ENCODE results near the gene UBE2V1. TPM values are rescaled to one million over a fixed set of nuclear protein-coding genes. Genes with fewer than 3 reads are reported as not detected.

Gene UBE2V1
- total and polyA plus RNA-seq, 2 of the 13 experiments (the other 11 are each of a cell fraction or from before 2014, with no cell fraction given): 81.3 to 132 TPM

- TF ChIP-seq ZNF687 (CRISPR knock-in tag; IDR thresholded peaks at IDR 0.05) (peak; percentile 33; the same call in 1 of the 2 replicates), CC2D1A (CRISPR knock-in tag; IDR thresholded peaks at IDR 0.05) (no peak)
- DNase-seq (ENCODE audit: low spot score) (no peak), ATAC-seq (no peak), FAIRE-seq (no peak)
- H3K9me3 ChIP-seq (ENCODE audit: low read length): no peaks in the 10 kb centered on the region
- in situ Hi-C loops (cut with HindIII; ENCODE audit: extremely low pct_ligation_motif_present, low pct_unique_long_range_greater_than_20kb) (loop anchor here (5.0 kb wide), 1 partner anchor 43 kb away; no protein-coding TSS in a partner anchor), intact Hi-C loops (cut with micrococcal nuclease; ENCODE audit: unreplicated experiment) (loop anchor here (5.0 to 10.0 kb wide), 2 partner anchors 180 to 458 kb away; no protein-coding TSS in a partner anchor)
- peaks cover 30% of the 10 kb centered on the region for H3K4me1 ChIP-seq (ENCODE audit: insufficient read depth, low read length)
- no peaks in the 10 kb centered on the region for H4K20me1 ChIP-seq (ENCODE audit: insufficient read depth, low read length)
- 96% methylated on average over 9 of the region's 9 CpGs for whole genome bisulfite sequencing (ENCODE audit: low lambda C conversion rate)
- peaks cover 34 to 55% of the 10 kb centered on the region in 2 experiments for H3K36me3 ChIP-seq (replicated peaks in 1 of 2; ENCODE audit: control insufficient read depth in 1 of 2, insufficient read depth in 2 of 2, low read length in 2 of 2)
- POLR2A ChIA-PET: interaction anchor here (0.6 to 1.6 kb wide), 2 partner anchors 9 to 10 kb away, joined by 4 to 5 read pairs; no protein-coding TSS in a partner anchor
- H3K27me3 ChIP-seq (ENCODE audit: control insufficient read depth in 1 of 2, insufficient read depth in 2 of 2, low read length in 2 of 2): no peaks in the 10 kb centered on the region
- no peak overlapping the region for H3K9ac ChIP-seq (ENCODE audit: insufficient read depth, low read depth, low read length)
- BruUV-seq (replicated peaks): no TSS peak
- H3K4me3 ChIP-seq (replicated peaks in 1 of 3; ENCODE audit: insufficient read depth in 1 of 3, low read depth in 2 of 3, low read length in 3 of 3): no peak overlapping the region
- no peak overlapping the region for H2AFZ ChIP-seq (ENCODE audit: low read length)
- H3K4me2 ChIP-seq (ENCODE audit: low read depth, low read length): no peak overlapping the region
- H3K27ac ChIP-seq (ENCODE audit: extremely low read length, insufficient read depth, low read length): no peak overlapping the region
- no peaks in the 10 kb centered on the region for H3K79me2 ChIP-seq (ENCODE audit: insufficient read depth, low read length)
- CTCF ChIA-PET (ENCODE audit: low intra/inter-chr PET ratio, low total read pairs): no interaction called here
Measured at GRCh38 chr20:50124496-50124895, 11.5 kb upstream of the UBE2V1 start.

GRCh38 chr20:50123418-50123817 is 10.5 kb upstream of the UBE2V1 start:
- Histone ChIP-seq H3K4me1 (ENCODE audit: insufficient read depth, low read length) (peaks cover 33% of the 10 kb centered on the region), H3K79me2 (ENCODE audit: insufficient read depth, low read length) (no peaks in the 10 kb centered on the region), H3K4me2 (ENCODE audit: low read depth, low read length) (no peak overlapping the region), H3K9ac (ENCODE audit: insufficient read depth, low read depth, low read length) (no peak overlapping the region), H3K9me3 (ENCODE audit: low read length) (no peaks in the 10 kb centered on the region), H3K4me3 (replicated peaks in 1 of 3; ENCODE audit: insufficient read depth in 1 of 3, low read depth in 2 of 3, low read length in 3 of 3) (no peak overlapping the region), H2AFZ (ENCODE audit: low read length) (no peak overlapping the region), H3K27me3 (ENCODE audit: control insufficient read depth in 1 of 2, insufficient read depth in 2 of 2, low read length in 2 of 2) (no peaks in the 10 kb centered on the region), H3K27ac (ENCODE audit: extremely low read length, insufficient read depth, low read length) (no peak overlapping the region), H4K20me1 (ENCODE audit: insufficient read depth, low read length) (no peaks in the 10 kb centered on the region), H3K36me3 (replicated peaks in 1 of 2; ENCODE audit: control insufficient read depth in 1 of 2, insufficient read depth in 2 of 2, low read length in 2 of 2) (peaks cover 24 to 45% of the 10 kb centered on the region in 2 experiments)
- ChIA-PET CTCF (ENCODE audit: low intra/inter-chr PET ratio, low total read pairs) (interaction anchor here (1.0 to 5.9 kb wide), 2 partner anchors 46 to 62 kb away, joined by 3 to 115 read pairs; no protein-coding TSS in a partner anchor), POLR2A (interaction anchor here (1.4 to 5.3 kb wide), 4 partner anchors 8 to 46 kb away, joined by 4 to 104 read pairs (median 18); partner anchors contain the start of gene PEDS1)
- intact Hi-C loops (cut with micrococcal nuclease; ENCODE audit: unreplicated experiment): loop anchor here (5.0 to 10.0 kb wide), 2 partner anchors 181 to 459 kb away; no protein-coding TSS in a partner anchor
- no TSS peak for BruUV-seq (replicated peaks)
- DNase-seq (ENCODE audit: low spot score): no peak
- in situ Hi-C loops (cut with HindIII; ENCODE audit: extremely low pct_ligation_motif_present, low pct_unique_long_range_greater_than_20kb): loop anchor here (5.0 kb wide), 1 partner anchor 44 kb away; no protein-coding TSS in a partner anchor
- WGBS (ENCODE audit: low lambda C conversion rate): 81% methylated on average over 7 of the region's 7 CpGs
- FAIRE-seq: no peak
- ATAC-seq: no peak
- TF ChIP-seq ZBTB20 (CRISPR knock-in tag; IDR thresholded peaks at IDR 0.05; ENCODE audit: borderline replicate concordance, low read depth) (no peak), ZNF136 (CRISPR knock-in tag; IDR thresholded peaks at IDR 0.05; ENCODE audit: low read depth) (no peak), ZNF333 (CRISPR knock-in tag; IDR thresholded peaks at IDR 0.05; ENCODE audit: borderline replicate concordance) (no peak), NR0B2 (CRISPR knock-in tag; IDR thresholded peaks at IDR 0.05) (no peak), AGO2 (optimal IDR thresholded peaks at IDR 0.05; ENCODE audit: low read depth, low read length) (peak; percentile 18), HOXA7 (CRISPR knock-in tag; IDR thresholded peaks at IDR 0.05) (no peak)
- TF ChIP-seq, protein P1, sequence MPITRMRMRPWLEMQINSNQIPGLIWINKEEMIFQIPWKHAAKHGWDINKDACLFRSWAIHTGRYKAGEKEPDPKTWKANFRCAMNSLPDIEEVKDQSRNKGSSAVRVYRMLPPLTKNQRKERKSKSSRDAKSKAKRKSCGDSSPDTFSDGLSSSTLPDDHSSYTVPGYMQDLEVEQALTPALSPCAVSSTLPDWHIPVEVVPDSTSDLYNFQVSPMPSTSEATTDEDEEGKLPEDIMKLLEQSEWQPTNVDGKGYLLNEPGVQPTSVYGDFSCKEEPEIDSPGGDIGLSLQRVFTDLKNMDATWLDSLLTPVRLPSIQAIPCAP (CRISPR knock-in tag; IDR thresholded peaks at IDR 0.05; ENCODE audit: low read depth): no peak
- TF ChIP-seq, protein P2, sequence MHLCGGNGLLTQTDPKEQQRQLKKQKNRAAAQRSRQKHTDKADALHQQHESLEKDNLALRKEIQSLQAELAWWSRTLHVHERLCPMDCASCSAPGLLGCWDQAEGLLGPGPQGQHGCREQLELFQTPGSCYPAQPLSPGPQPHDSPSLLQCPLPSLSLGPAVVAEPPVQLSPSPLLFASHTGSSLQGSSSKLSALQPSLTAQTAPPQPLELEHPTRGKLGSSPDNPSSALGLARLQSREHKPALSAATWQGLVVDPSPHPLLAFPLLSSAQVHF (CRISPR knock-in tag; IDR thresholded peaks at IDR 0.05): no peak
